ENCODE measurements around the gene PTPRH. TPM values are rescaled to one million over a fixed set of nuclear protein-coding genes. Genes with fewer than 3 reads are reported as not detected.
A peak's percentile ranks its signal among the peaks of the same experiment; 100 is the strongest.
"Not testable (repeated sequence)": the region's sequence is repeated elsewhere in the genome, so short reads cannot be mapped to it uniquely, and the experiment has no call there.

Gene PTPRH
- total RNA-seq, 1 donor from 2014 or later: under 0.01 TPM

- peak; percentile 67 to 98 for DNase-seq (ENCODE audit: low read depth in 2 of 2)
Observed at GRCh38 chr19:55189403-55189835, 19.9 kb downstream of the PTPRH start.

GRCh38 chr19:55188625-55189024 is 20.7 kb downstream of the PTPRH start:
- DNase-seq (ENCODE audit: low read depth in 2 of 2): peak in 1 of 2 donors; percentile 73

GRCh38 chr19:55186080-55186479 is 23.2 kb downstream of the PTPRH start:
- no peak for DNase-seq (ENCODE audit: low read depth in 2 of 2)

- DNase-seq (ENCODE audit: low read depth in 2 of 2): no peak
Observed at GRCh38 chr19:55181740-55182139, 27.6 kb downstream of the PTPRH start.

GRCh38 chr19:55179606-55180484 is 29.5 kb downstream of the PTPRH start, which contains the start of gene SYT5:
TSS of gene SYT5 (minus strand) at chr19:55180289. CDS start at chr19:55179041, 1,248 bp downstream.
- peak; percentile 27 to 46 for DNase-seq (ENCODE audit: low read depth in 2 of 2)

- DNase-seq (ENCODE audit: low read depth in 2 of 2): peak; percentile 66 to 76
Observed at GRCh38 chr19:55178781-55179599, 30.3 kb downstream of the PTPRH start.

GRCh38 chr19:55176076-55176475 is 33.2 kb downstream of the PTPRH start:
- no peak for DNase-seq (ENCODE audit: low read depth in 2 of 2)

- no peak for DNase-seq (ENCODE audit: low read depth in 2 of 2)
Observed at GRCh38 chr19:55175117-55175867, 34.0 kb downstream of the PTPRH start.

GRCh38 chr19:55174425-55175116 is 34.7 kb downstream of the PTPRH start:
- DNase-seq (ENCODE audit: low read depth in 2 of 2): no peak

- DNase-seq (ENCODE audit: low read depth in 2 of 2): peak; percentile 57 to 65
Observed at GRCh38 chr19:55173714-55174409, 35.4 kb downstream of the PTPRH start.

- DNase-seq (ENCODE audit: low read depth in 2 of 2): no peak
Observed at GRCh38 chr19:55173186-55173713, 36.1 kb downstream of the PTPRH start.

- peak in 1 of 2 donors; percentile 29 for DNase-seq (ENCODE audit: low read depth in 2 of 2)
Observed at GRCh38 chr19:55172741-55173140, 36.6 kb downstream of the PTPRH start.

- DNase-seq (ENCODE audit: low read depth in 2 of 2): not testable (repeated sequence)
Observed at GRCh38 chr19:55172318-55172717, 37.0 kb downstream of the PTPRH start.

GRCh38 chr19:55171440-55171839 is 37.9 kb downstream of the PTPRH start:
- no peak for DNase-seq (ENCODE audit: low read depth in 2 of 2)

- no peak for DNase-seq (ENCODE audit: low read depth in 2 of 2)
Observed at GRCh38 chr19:55169136-55169535, 40.2 kb downstream of the PTPRH start.

- peak; percentile 98 to 99 for DNase-seq (ENCODE audit: low read depth in 2 of 2)
Observed at GRCh38 chr19:55166530-55167268, 42.6 kb downstream of the PTPRH start, which contains the start of gene DNAAF3. TSS of gene DNAAF3 (minus strand) at chr19:55166613. CDS start at chr19:55166413, 200 bp downstream.

GRCh38 chr19:55165952-55166529 is 43.3 kb downstream of the PTPRH start:
- DNase-seq (ENCODE audit: low read depth in 2 of 2): peak; percentile 81 to 90

GRCh38 chr19:55161571-55162322 is 47.6 kb downstream of the PTPRH start:
- DNase-seq (ENCODE audit: low read depth in 2 of 2): no peak

Data from lung microvascular endothelial cell (primary cell).